Lung (tissue), 12 donors: ENCODE measurements around the gene SLC35F3. TPM values are rescaled to one million over a fixed set of nuclear protein-coding genes. Genes with fewer than 3 reads are reported as not detected.

ENCODE experiments used
- ATAC-seq: fragments of 200-7000 bp; cut with Tn5 transposase; one replicate; pipeline ENCODE4 v1.9.1; 2020; ENCODE audit warnings: moderate number of reproducible peaks; ENCODE audit not compliant: insufficient read depth, low FRiP score
- DNase-seq, 3 donors: peaks; one replicate each; pipeline ENCODE4 v3.0.0-alpha.2; 2013 to 2017
- H3K27ac ChIP-seq, 2 donors: one replicate each; pipeline ENCODE4 v1.5.1; 2013; ENCODE audit warnings: mild to moderate bottlenecking in 2 of 2, moderate library complexity in 2 of 2, control low read depth in 1 of 2, inconsistent platforms in 1 of 2, low read depth in 1 of 2, low read length in 1 of 2
- H3K27me3 ChIP-seq, 3 donors: one replicate each; pipeline ENCODE4 v1.5.1; 2013; ENCODE audit warnings: low read length in 2 of 3; ENCODE audit not compliant: control insufficient read depth in 3 of 3, insufficient read depth in 3 of 3
- H3K36me3 ChIP-seq, 4 donors: one replicate each; pipeline ENCODE4 v1.5.1; 2013; ENCODE audit warnings: low read length in 4 of 4, mild to moderate bottlenecking in 1 of 4, moderate library complexity in 1 of 4; ENCODE audit not compliant: control insufficient read depth in 4 of 4, insufficient read depth in 4 of 4
- H3K4me1 ChIP-seq, 5 donors: one replicate each; pipeline ENCODE4 v1.5.1; 2013; ENCODE audit warnings: low read length in 5 of 5, mild to moderate bottlenecking in 2 of 5, moderate library complexity in 1 of 5; ENCODE audit not compliant: control insufficient read depth in 5 of 5, insufficient read depth in 5 of 5
- H3K4me3 ChIP-seq: one replicate; pipeline ENCODE4 v1.5.1; 2013; ENCODE audit warnings: mild to moderate bottlenecking, control low read depth, moderate library complexity
- H3K9ac ChIP-seq, 2 donors: one replicate each; pipeline ENCODE4 v1.5.1; 2013; ENCODE audit warnings: low read length in 2 of 2, control low read depth in 1 of 2; ENCODE audit not compliant: insufficient read depth in 1 of 2
- H3K9me3 ChIP-seq, 4 donors: one replicate each; pipeline ENCODE4 v1.5.1; 2013; ENCODE audit warnings: low read length in 3 of 4, mild to moderate bottlenecking in 1 of 4, moderate library complexity in 1 of 4; ENCODE audit not compliant: control insufficient read depth in 4 of 4, insufficient read depth in 3 of 4
- CTCF ChIP-seq: IDR thresholded peaks from 2 replicates; pipeline ENCODE4 v1.5.1; 2012; ENCODE audit warnings: mild to moderate bottlenecking; ENCODE audit errors: control extremely low read depth, extremely low read depth
- WGBS, 2 donors: extraction: QIAGEN DNeasy Blood & Tissue Kit; methylation state at CpG; one replicate each; pipeline ENCODE4 v1.1.7; 2013; 5-methylcytosine and 5-hydroxymethylcytosine counted together
- polyA plus RNA-seq, 2 donors: library from polyadenylated mRNA; stranded (reverse); fragments of 200-250 nt; gene quantifications; one replicate each; pipeline ENCODE4 v1.2.1, GENCODE V29; 2013
- total RNA-seq, 2 donors: library from RNA; depleted of rRNA in 1 of 2; stranded (reverse); fragments of >200 nt in 1 of 2; gene quantifications; one replicate each; pipeline ENCODE4 v1.2.1, GENCODE V29; 2014 to 2021
- donor health status: control.
- donor health status: control.
- donor health status: Bipolar disorder and iron deficiency.
- donor health status: healthy.
- donor health status: DM: yes; HTN: yes; CAD: no.

SLC35F3 gene
- total and polyA plus RNA-seq, 4 donors, result 0.09 to 1.4 (median 0.48) TPM

GRCh38 chr1:234256359-234256758 is 351.9 kb downstream of the SLC35F3 start:
- Histone ChIP-seq H3K36me3 (no peaks in the 10 kb centered on the region), H3K27ac (no peak overlapping the region), H3K4me3 (no peak overlapping the region), H3K27me3 (no peaks in the 10 kb centered on the region), H3K4me1 (no peaks in the 10 kb centered on the region), H3K9ac (no peak overlapping the region), H3K9me3 (no peaks in the 10 kb centered on the region)
- 66 to 85% methylated on average over 2 of the region's 2 CpGs for WGBS, 2 donors
- no peak for TF ChIP-seq CTCF
- DNase-seq, result no peak
- ATAC-seq, result no peak

- H3K4me3 ChIP-seq, result no peak overlapping the region
- no peaks in the 10 kb centered on the region for H3K27me3 ChIP-seq
- WGBS, 2 donors, result 97 to 98% methylated on average over 3 of the region's 3 CpGs
- H3K4me1 ChIP-seq, result no peaks in the 10 kb centered on the region
- no peak overlapping the region for H3K9ac ChIP-seq
- no peak overlapping the region for H3K27ac ChIP-seq
- ATAC-seq (no peak), DNase-seq (no peak)
- no peak for TF ChIP-seq CTCF
- no peaks in the 10 kb centered on the region for H3K36me3 ChIP-seq
- H3K9me3 ChIP-seq, result no peaks in the 10 kb centered on the region
Observed at GRCh38 chr1:234258071-234258470, 353.6 kb downstream of the SLC35F3 start.

- no peak for DNase-seq
- H3K9ac ChIP-seq, result no peak overlapping the region
- H3K9me3 ChIP-seq, result no peaks in the 10 kb centered on the region
- H3K4me3 ChIP-seq, result no peak overlapping the region
- H3K36me3 ChIP-seq, result no peaks in the 10 kb centered on the region
- no peak for ATAC-seq
- 14 to 31% methylated on average over 7 of the region's 7 CpGs for WGBS, 2 donors
- no peaks in the 10 kb centered on the region for H3K27me3 ChIP-seq
- H3K4me1 ChIP-seq, result no peaks in the 10 kb centered on the region
- no peak overlapping the region for H3K27ac ChIP-seq
- TF ChIP-seq CTCF, result no peak
Observed at GRCh38 chr1:234260578-234260977, 356.1 kb downstream of the SLC35F3 start.

- Histone ChIP-seq H3K27me3 (no peaks in the 10 kb centered on the region), H3K27ac (no peak overlapping the region), H3K36me3 (no peaks in the 10 kb centered on the region), H3K9me3 (no peaks in the 10 kb centered on the region), H3K4me3 (no peak overlapping the region), H3K9ac (no peak overlapping the region), H3K4me1 (no peaks in the 10 kb centered on the region)
- 84 to 93% methylated on average over 5 of the region's 5 CpGs for WGBS, 2 donors
- no peak for TF ChIP-seq CTCF
- ATAC-seq, result no peak
- no peak for DNase-seq
Observed at GRCh38 chr1:234261545-234261944, 357.1 kb downstream of the SLC35F3 start.
